ENCODE results near the gene OAT. TPM values are rescaled to one million over a fixed set of nuclear protein-coding genes. Genes with fewer than 3 reads are reported as not detected.

OAT gene
- polyA plus RNA-seq, 3 donors, result 19.9 to 89.0 (median 46.4) TPM

DNA sequence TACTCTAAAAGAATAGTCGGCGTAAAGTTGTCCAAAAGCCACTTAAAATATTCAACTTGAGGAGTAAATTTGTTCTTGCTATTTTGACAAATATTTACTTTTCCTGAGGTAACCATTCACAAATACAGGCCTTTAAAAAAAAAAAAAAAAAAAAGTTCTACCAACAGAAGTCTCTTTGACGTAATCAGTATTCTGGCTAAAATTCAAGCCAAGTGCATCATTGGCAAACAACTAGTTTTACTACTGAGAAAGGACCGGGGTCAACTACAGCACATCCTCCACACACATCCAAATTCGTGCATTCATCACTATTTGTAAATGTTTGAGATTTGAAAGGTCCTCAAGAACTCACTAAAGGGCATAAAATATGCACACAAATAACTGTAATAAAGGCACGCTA is 2.0 kb downstream of the OAT start:
- no peak overlapping the region for H3K27ac ChIP-seq (ENCODE audit: low read depth, low read length)
- WGBS, 3 donors, result 41 to 73% (median 65%) methylated on average over 6 of the region's 6 CpGs

- WGBS, 3 donors, result 72 to 92% (median 83%) methylated on average over 2 of the region's 2 CpGs
- no peak overlapping the region for H3K27ac ChIP-seq (ENCODE audit: low read depth, low read length)
Observed at GRCh38 chr10:124415210-124415609, 3.5 kb downstream of the OAT start.

DNA sequence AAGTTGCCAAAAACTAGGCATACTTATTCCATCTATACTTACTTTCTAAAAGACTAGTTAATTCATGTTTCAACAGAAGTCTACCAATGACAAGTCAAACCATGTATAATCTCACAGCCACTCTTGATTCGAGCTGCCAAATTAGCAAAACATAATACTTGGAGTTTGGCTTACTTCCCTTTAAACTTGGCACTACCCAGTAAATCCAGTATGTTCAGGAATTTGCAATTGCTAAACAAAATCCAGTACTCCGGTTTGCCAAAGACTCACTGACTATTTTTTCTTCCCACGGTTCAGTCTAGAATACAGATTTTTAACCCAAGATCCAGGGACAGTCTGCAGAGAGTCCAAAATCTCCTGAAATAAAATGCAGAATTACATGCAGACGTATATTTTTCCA is 4.6 kb downstream of the OAT start:
- no peak overlapping the region for H3K27ac ChIP-seq (ENCODE audit: low read depth, low read length)
- 30 to 47% (median 40%) methylated on average over 4 of the region's 4 CpGs for WGBS, 3 donors

- H3K27ac ChIP-seq (ENCODE audit: low read depth, low read length), result no peak overlapping the region
Observed at GRCh38 chr10:124409696-124410095, 9.0 kb downstream of the OAT start.

- WGBS, 3 donors, result 75 to 92% (median 92%) methylated on average over 2 of the region's 2 CpGs
- no peak overlapping the region for H3K27ac ChIP-seq (ENCODE audit: low read depth, low read length)
Observed at GRCh38 chr10:124408357-124408756, 10.4 kb downstream of the OAT start.

DNA sequence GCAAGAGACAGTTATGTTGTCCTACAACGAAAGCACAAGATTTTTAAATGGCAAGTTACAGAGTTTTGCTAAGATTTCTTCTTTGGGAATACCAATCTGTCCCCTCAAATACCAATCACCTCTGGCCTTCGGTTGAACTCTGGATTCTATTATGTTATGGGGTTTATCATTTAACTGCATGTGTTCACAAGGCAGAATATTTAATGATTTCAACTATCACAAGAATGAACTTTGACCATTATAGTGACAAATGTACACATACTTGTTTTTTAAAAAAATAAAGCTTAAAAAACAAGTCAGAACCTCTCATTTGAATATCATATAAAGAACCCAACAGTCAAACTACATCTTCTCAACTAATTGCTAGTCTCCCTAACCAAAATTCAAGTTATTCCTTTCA is 11.3 kb downstream of the OAT start:
- 80 to 97% (median 91%) methylated on average over 2 of the region's 2 CpGs for WGBS, 3 donors
- no peak overlapping the region for H3K27ac ChIP-seq (ENCODE audit: low read depth, low read length)

DNA sequence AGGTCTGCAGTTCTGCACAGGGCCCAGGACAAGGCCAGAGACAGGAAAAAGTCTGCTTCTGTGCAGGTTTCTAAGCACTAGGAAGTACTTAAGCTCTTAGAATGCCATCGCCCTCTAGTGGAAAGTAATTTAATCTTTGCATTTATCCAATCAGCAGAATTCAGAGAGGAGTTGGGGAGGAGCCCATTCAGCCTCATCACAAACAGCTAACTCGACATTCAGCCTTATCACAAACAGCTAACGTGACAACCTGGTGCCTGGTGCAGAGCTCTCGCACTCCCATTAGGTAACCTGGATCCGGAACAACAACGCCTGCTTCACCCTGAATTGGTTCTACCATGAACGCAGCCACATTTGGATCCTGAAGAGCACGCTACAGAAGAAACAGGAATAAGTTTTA is 15.2 kb downstream of the OAT start:
- WGBS, 3 donors, result 53 to 58% (median 55%) methylated on average over 8 of the region's 8 CpGs
- H3K27ac ChIP-seq (ENCODE audit: low read depth, low read length), result no peak overlapping the region

DNA sequence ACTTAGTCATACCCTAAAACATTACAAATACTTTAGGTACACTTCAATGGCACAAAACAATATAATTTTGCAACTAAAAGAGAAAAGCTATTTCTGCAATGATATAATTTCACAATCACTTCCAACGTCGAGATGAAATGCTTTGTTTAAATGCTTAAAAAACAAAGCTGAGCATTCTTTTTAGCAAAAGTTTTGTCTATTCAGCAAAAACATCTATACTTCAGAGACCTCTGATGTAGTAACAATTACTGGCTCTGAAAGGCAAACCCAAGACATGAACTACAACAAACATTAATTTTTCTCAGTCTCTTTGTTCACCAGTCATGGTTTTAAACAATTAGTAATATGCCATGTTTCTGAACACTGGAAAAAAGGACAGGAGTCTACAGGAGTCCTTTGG is 16.4 kb downstream of the OAT start:
- 39 to 79% (median 42%) methylated on average over 2 of the region's 2 CpGs for WGBS, 3 donors
- H3K27ac ChIP-seq (ENCODE audit: low read depth, low read length), result no peak overlapping the region

GRCh38 chr10:124401633-124402032 is 17.1 kb downstream of the OAT start:
- no peak overlapping the region for H3K27ac ChIP-seq (ENCODE audit: low read depth, low read length)
- WGBS, 3 donors, result 97 to 100% (median 98%) methylated on average over 5 of the region's 5 CpGs

GRCh38 chr10:124394583-124394982 is 24.1 kb downstream of the OAT start:
- H3K27ac ChIP-seq (ENCODE audit: low read depth, low read length), result no peak overlapping the region
- WGBS, 3 donors, result 71 to 80% (median 77%) methylated on average over 1 of the region's 1 CpG

DNA sequence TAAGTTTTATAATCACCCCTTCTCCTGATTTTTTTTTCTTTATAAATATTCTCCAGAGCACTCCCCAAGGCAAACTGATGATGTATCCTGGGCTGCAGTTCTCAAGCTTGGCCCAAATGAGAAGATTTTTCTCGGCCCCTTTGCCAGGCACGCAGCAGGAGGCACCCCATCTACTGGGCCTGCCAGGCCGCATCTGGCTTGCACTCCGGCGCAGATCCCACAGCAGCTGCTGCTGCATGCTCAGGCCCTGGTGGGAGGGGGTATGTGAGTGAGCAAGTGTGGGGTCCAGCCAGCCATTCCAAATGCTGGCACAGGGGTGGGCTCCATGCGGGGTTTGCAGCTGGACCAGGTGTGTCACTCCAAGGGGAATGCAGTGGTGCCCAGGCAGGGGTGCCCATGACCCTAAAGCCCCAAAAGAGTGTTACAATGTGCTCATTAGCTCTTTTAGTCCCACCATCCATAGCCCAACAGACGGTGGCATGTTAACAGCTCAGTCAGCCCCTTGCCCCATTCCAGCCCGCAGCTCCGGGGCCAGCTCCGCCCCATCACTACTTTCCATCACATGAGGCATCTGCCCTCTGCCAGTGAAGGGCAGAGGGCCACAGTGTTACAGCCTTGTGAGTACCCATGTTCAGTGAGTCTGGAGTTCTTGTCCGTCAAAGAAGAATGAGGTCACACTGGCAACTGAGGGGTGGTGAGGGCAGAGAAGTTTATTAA is 25.9 kb downstream of the OAT start:
- H3K27ac ChIP-seq (ENCODE audit: low read depth, low read length), result no peak overlapping the region
- WGBS, 3 donors, result 94 to 95% (median 94%) methylated on average over 11 of the region's 11 CpGs

DNA sequence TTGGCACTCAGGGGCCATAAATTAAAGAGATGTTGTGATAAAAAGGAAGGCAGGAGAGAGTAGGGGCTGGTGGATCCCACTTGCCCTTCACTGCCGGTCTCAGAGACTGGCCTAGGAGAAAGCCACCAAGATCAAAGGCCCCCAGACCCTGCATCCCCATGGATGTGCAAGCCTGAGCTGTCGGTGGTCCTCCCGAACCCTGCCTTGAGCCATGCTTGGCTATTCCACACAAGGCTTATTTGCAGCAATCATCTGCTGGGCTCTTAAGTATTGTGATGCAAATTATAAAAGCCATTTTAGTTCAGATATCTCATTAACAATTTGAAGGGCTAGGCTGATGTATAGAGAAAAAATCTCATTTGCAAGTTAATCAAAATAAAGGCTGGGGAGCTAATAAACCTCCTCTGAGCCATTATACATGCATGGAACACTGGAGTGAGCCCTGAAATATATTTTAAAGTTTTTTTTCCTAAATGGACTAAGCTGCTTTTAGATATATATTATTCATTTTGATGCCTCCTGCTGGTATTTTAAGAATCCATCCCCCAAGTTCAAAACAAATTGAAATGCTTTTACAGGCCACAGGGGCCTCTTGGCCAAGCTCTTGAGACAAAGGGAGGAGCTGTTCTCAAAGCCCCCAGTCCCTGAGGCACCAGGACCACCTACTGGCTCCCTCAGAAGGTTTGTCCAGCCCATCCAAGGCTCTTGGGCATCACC is 28.1 kb downstream of the OAT start:
- 65 to 90% (median 89%) methylated on average over 3 of the region's 3 CpGs for WGBS, 3 donors
- H3K27ac ChIP-seq (ENCODE audit: low read depth, low read length), result no peak overlapping the region

- 67 to 73% (median 69%) methylated on average over 26 of the region's 26 CpGs for WGBS, 3 donors
- H3K27ac ChIP-seq (ENCODE audit: low read depth, low read length), result no peak overlapping the region
Observed at GRCh38 chr10:124389613-124390361, 28.9 kb downstream of the OAT start.

- 4 to 6% (median 6%) methylated on average over 71 to 74 of the region's 74 CpGs for WGBS, 3 donors
- no peak overlapping the region for H3K27ac ChIP-seq (ENCODE audit: low read depth, low read length)
Observed at GRCh38 chr10:124388823-124389612, 29.7 kb downstream of the OAT start.

GRCh38 chr10:124388476-124388822 is 30.3 kb downstream of the OAT start:
- WGBS, 3 donors, result 81 to 82% (median 81%) methylated on average over 9 of the region's 9 CpGs
- H3K27ac ChIP-seq (ENCODE audit: low read depth, low read length), result no peak overlapping the region

GRCh38 chr10:124387078-124387874 is 31.4 kb downstream of the OAT start:
- no peak overlapping the region for H3K27ac ChIP-seq (ENCODE audit: low read depth, low read length)
- WGBS, 3 donors, result 74 to 87% (median 86%) methylated on average over 10 of the region's 10 CpGs

GRCh38 chr10:124386186-124387077 is 32.3 kb downstream of the OAT start:
- no peak overlapping the region for H3K27ac ChIP-seq (ENCODE audit: low read depth, low read length)
- 83 to 91% (median 85%) methylated on average over 21 of the region's 21 CpGs for WGBS, 3 donors

Measured in adipose tissue (tissue), 3 donors.